SK-N-MC (cell line): ENCODE results near the gene TMEFF2.

Experiments
- EZH2 ChIP-seq: fragments of 200-600 bp; sonication (generic); IDR thresholded peaks from one replicate; pipeline ENCODE4 v1.6.1; 2017; ENCODE audit warnings: antibody characterized with exemption
- POLR2AphosphoS5 ChIP-seq: IDR thresholded peaks from 2 replicates; pipeline ENCODE4 v1.6.1; 2012; ENCODE audit warnings: mild to moderate bottlenecking, low read depth, low read length, borderline replicate concordance

DNA sequence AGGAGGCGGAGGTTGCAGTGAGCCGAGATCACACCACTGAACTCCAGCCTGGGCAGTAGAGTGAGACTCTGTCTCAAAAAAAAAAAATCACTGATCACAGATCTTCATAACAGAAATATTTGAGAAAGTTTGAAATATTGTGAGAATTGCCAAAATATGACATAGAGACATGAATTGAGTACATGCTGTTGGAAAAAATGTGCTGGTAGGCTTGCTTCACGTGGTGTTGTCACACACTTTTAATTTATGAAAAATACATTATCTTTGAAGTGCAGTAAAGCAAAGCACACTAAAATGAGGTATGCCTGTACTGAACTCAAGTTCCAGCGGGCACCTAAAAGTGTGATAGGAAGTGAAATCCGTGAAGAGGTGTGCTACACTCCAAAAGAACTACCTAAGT lies 152.6 kb downstream of the TMEFF2 start:
- TF ChIP-seq EZH2, result no peak
- TF ChIP-seq POLR2AphosphoS5, result no peak
